Mucosa of gallbladder (tissue), 1 donor: ENCODE measurements around the gene MMD. TPM values are rescaled to one million over a fixed set of nuclear protein-coding genes. Genes with fewer than 3 reads are reported as not detected.
"Not testable (repeated sequence)": the region's sequence is repeated elsewhere in the genome, so short reads cannot be mapped to it uniquely, and the experiment has no call there.

ENCODE experiments used
- DNase-seq: peaks from one replicate; pipeline ENCODE4 v3.0.0-alpha.2; 2020; ENCODE audit warnings: low spot score
- total RNA-seq: library from RNA; stranded (reverse); gene quantifications from one replicate; pipeline ENCODE4 v1.2.1, GENCODE V29; 2021
- donor health status: DM: no; HTN: no; CAD: no.

MMD gene
- total RNA-seq, 1 donor from 2014 or later = 16.8 TPM

- DNase-seq = no peak
These were observed 1.9 kb upstream of the MMD start for GRCh38 chr17:55423535-55423934.

DNA sequence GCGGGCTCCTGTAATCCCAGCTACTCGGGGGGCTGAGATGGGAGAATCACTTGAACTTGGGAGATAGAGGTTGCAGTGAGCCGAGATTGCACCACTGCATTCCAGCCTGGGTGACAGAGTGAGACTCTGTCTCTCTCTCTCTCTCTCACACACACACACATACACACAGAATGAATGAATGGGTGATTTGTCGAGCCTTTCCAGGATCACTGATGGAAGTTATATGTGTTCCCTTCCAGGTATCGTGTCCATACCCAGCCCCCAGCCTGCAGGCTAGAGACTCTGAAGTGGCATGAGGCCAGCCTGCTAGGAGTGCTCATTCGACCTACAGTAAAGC is 1.2 kb upstream of the MMD start:
- not testable (repeated sequence) for DNase-seq

DNA sequence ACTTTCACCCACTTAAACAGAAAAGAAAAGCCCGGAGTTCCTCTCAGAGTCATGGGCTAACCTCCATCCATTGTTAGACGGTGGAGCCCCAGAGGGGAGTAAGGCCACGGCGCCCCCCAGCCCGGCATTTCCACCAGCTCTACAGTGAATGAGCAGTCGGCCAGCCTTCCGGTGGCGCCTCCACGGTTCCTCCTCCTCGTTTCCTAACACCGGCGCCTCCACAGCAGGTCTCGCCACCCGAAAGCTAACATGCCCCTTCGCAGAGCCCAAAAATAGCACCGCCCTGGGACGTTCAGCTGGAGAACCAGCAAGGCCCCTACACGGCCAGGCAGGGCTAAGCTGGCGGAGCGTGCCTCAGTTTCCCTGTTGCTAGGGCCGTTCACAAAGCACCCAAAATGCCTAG is 858 bp downstream of the MMD start:
- DNase-seq = peak; percentile 33

DNA sequence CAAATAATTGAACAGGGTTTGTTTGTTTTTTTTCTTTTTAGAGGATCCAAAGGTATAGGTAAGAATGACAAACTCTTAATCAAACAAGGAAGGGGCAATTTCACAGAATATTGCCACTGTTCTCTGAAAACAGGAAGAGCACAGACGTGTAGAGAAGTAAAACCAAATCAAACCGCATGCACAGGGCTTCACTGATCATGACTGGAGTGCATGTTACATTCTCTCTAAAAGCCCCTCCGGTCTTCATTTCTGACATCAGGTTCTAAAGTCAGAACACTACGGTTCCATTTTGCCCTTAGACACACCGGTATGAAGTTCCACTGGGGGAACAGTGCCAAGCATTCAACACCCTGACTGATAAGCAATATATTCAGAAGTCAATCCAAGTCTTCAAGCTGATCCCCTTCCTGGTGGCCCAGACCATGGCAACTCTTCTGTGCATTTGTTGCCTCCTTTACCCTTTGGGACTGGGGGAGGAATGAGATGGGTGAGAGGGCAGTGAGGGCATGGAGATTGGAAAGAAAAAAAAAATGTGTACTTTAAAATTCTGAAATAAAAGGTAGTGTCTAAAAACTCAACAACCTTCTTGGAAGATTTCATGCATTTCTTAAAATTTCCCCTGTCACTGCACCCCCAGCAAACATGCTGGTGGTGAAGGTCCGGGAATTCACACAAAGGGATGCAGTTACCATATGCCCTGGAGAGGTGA is 1.4 kb downstream of the MMD start:
- DNase-seq = no peak

GRCh38 chr17:55418369-55419268 is 3.0 kb downstream of the MMD start:
- DNase-seq = no peak

GRCh38 chr17:55417411-55418268 is 4.0 kb downstream of the MMD start:
- no peak for DNase-seq

DNA sequence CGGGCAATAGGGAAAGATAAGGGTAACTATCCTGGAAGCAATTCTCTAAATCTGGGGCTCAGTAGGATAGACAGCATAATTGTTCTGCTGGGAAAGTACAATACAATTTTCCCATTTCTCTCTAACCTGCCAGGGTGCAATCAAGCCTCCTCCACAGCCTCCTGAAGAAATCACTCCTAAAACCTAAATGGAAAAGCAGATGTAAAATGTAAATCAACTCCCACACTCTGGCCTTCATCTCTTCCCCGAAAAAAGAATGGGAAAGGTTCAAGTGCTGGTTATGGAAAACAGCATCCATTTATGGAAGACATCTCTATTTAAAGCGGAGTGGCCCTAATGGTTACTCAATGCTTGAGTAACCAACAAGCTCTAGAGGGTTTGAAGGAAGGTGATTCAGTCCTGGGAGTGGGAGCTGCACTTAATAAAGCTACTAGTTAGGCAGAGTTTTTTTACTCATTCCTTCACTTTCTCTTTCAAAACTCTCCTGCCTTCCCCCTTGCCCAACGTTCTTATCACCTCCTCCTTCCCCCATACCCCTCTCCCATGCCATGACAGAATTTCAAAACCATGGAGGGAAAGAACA is 5.1 kb downstream of the MMD start:
- no peak for DNase-seq

GRCh38 chr17:55416000-55416399 is 5.6 kb downstream of the MMD start:
- no peak for DNase-seq

DNA sequence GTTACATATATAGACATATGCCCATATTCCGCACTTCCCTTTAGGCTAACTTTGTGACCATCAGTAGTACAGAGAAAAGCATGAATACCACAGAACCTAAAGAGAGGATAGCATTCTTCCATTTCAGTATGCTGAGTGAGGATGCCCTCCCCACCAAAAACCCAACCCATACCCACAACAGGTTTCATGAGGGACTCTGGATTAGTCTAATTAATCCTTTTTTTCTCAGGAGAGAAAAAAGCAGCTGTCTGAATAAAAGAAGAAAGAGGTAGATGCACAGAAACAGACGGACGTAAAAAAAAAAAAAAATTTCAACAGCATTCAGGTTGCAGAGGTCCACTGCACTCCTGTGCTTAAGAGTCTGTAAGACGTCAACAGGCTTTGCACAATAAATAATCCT is 6.7 kb downstream of the MMD start:
- DNase-seq = no peak

- no peak for DNase-seq
These were observed 7.7 kb downstream of the MMD start for GRCh38 chr17:55413825-55414489.

DNA sequence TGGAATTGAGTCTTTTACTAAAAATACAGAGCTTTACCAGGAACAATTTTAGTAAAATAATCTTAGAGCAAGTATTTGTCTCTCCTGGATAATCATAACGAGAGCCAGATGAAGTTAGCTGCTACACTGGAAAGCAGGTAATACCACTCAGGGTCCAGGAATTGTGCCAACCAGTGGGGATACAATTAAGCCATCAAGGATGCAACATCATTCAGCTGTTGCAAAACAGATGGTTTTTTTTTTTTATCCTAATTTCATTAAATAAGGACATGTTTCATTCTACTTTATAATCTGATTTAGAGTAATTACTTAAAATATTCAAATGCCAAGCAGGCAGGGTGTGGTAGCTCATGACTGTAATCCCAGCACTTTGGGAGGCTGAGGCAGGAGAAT is 10.2 kb downstream of the MMD start:
- DNase-seq = no peak

GRCh38 chr17:55410722-55411462 is 10.7 kb downstream of the MMD start:
- no peak for DNase-seq

DNA sequence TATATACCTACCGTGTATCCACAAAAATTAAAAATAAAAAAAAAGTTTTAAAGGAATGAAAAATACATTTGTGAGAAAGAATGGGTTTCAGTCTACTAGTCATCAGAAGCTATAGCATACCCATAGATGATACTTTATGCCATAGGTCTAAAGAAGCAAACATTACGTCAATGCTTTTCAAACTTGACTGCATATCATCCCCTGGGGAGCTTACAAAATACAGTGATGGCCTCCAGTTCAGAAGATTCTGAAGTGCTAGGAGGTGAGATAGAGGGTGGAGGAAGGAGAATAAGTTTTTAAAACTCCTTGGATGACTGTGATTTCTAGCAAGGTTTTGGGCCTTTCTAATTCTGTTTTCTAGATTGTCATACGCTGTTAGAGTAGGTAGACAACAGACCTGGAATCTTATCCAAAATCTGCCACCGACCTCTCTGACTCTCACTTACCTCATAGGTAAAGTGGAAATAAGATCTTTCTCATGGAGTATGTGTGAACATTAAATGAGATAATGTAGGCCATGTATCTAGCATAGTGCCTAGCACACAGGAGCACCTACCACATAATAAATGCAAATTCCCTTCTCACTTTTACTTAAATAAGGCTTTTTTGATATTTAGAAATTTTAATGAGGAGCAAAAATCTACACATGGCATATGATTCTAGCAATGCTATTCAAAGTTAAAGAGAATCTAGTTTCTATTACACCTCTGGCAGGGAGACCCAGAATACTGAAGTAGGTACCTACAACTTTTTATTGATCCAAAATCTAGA is 12.4 kb downstream of the MMD start:
- DNase-seq = no peak

DNA sequence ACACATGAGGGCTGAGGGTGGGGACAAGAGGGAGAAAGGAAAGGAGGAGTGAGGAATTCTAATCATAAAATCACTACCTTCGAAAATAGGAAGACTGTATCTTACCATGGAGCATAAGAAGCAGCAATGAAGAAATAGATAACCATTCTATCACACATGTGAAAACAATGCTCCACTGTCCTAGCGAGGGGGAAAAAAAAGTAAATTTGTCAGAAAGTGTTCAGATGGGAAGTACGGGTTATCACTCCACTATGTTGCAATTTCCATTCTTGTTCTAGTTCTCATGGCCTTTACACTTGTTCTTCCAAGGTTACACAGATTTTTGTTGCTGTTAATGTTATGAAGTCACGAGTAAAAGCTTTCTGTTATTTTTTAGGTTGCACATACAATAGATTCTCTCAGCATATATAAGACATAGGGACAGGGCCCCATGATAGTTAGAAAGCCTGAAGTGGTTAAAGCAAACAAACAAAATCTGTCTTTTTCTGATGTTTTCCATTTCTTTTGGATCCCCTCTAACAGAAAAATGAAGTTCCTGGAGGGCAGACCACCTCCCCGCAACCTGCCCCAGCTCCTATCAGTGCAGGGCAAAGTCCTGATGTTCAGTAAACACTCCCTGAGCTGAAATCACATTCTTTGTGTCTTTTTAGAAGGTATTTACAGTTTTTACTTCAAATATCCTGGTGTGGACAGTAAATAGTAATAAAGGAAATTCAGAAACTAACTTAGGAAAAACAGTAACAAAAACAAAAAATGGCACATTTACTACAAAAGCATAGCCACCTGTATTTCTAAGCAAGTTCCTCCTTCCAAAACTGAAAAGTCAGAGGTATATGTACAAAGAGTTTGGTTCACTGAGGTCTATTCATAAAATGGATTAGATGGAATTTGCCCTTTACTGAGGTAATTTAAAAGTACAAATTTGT is 13.7 kb downstream of the MMD start:
- DNase-seq = no peak

- no peak for DNase-seq
These were observed 16.0 kb downstream of the MMD start for GRCh38 chr17:55405600-55405999.

DNA sequence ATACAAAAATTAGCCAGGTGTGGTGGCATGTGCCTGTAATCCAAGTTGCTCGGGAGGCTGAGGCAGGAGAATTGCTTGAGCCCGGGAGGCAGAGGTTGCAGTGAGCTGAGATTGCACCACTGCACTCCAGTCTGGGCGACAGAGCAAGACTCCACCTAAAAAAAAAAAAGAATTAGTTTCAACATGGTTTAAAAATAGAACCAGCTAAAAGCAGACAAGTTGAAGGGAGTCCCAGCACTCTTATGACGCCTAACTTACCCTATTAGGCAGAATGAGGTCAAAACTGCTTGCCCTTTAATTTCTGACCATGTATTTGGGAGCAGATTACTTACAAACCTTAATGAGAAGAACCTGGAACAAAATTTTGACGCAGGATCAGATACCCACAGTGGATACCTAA is 17.4 kb downstream of the MMD start:
- DNase-seq = not testable (repeated sequence)

DNA sequence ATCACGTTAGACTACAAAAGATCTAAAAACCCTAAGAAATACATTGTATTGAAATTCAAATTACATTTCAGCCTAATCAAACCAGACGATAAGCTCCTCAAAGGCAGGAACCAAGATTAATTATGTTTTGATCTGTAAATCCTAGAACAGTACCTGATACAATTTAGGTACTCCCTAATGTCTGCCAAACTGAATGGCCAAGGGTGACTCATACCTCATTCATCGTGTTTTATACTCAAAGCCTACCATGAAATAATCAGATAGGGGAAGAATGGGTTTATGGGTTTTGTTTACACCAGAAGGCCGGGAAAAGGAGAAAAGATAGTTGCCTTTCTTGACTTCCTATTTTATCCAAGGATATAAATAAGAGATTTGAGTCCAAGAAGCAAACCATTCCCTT is 19.3 kb downstream of the MMD start:
- DNase-seq = no peak

GRCh38 chr17:55398689-55399088 is 22.9 kb downstream of the MMD start:
- DNase-seq = no peak
